DND-41 (cell line): ENCODE results near the gene ANKMY1.

Experiments
- ATAC-seq: fragments of 200-7000 bp; cut with Tn5 transposase; 3 replicates; pipeline ENCODE4 v1.9.1; 2021; ENCODE audit warnings: low read depth; ENCODE audit not compliant: insufficient read depth
- DNase-seq: peaks from one replicate; pipeline ENCODE4 v3.0.0-alpha.2; 2020
- H2AFZ ChIP-seq: 2 replicates; pipeline ENCODE4 v1.6.0; 2012; ENCODE audit warnings: low read depth, low read length
- H3K27ac ChIP-seq: 2 replicates; pipeline ENCODE4 v1.5.1; 2012; ENCODE audit warnings: low read length, inconsistent platforms
- H3K27me3 ChIP-seq: fragments of 200-600 bp; sonication (generic); 2 replicates; pipeline ENCODE4 v1.6.0; 2012; ENCODE audit warnings: low read length, mild to moderate bottlenecking, inconsistent platforms; ENCODE audit not compliant: insufficient read depth, poor library complexity
- H3K36me3 ChIP-seq: 2 replicates; pipeline ENCODE4 v1.5.1; 2012; ENCODE audit warnings: low read length, inconsistent platforms; ENCODE audit not compliant: insufficient read depth
- H3K4me1 ChIP-seq: 2 replicates; pipeline ENCODE4 v1.5.1; 2012; ENCODE audit warnings: mild to moderate bottlenecking, low read length; ENCODE audit not compliant: insufficient read depth
- H3K4me2 ChIP-seq: 2 replicates; pipeline ENCODE4 v1.6.0; 2012; ENCODE audit warnings: mild to moderate bottlenecking, moderate library complexity, low read length, inconsistent platforms; ENCODE audit not compliant: insufficient read depth
- H3K4me3 ChIP-seq, 2 experiments: fragments of 200-600 bp in 1 of 2; shearing (Covaris generic) in 1 of 2; 2 replicates each; pipeline ENCODE4 v1.5.1; 2012 to 2016; ENCODE audit warnings: inconsistent platforms in 2 of 2, low read length in 2 of 2, mild to moderate bottlenecking in 2 of 2, low read depth in 1 of 2, moderate library complexity in 1 of 2
- H3K79me2 ChIP-seq: 2 replicates; pipeline ENCODE4 v1.6.0; 2012; ENCODE audit warnings: low read length, inconsistent platforms; ENCODE audit not compliant: insufficient read depth
- H3K9ac ChIP-seq: 2 replicates; pipeline ENCODE4 v1.6.0; 2012; ENCODE audit warnings: low read depth, mild to moderate bottlenecking, inconsistent platforms, low read length, moderate library complexity
- H3K9me3 ChIP-seq: 2 replicates; pipeline ENCODE4 v1.5.1; 2012; ENCODE audit warnings: low read length, moderate library complexity, mild to moderate bottlenecking, inconsistent platforms; ENCODE audit not compliant: insufficient read depth, severe bottlenecking
- H4K20me1 ChIP-seq: 2 replicates; pipeline ENCODE4 v1.6.0; 2012; ENCODE audit warnings: low read length; ENCODE audit not compliant: insufficient read depth
- EZH2 ChIP-seq: IDR thresholded peaks from 3 replicates; pipeline ENCODE4 v1.6.1; 2012; ENCODE audit warnings: borderline replicate concordance, low read depth, mild to moderate bottlenecking, moderate library complexity, low read length, inconsistent platforms; ENCODE audit not compliant: severe bottlenecking
- TF ChIP-seq, protein P1 (sequence below): IDR thresholded peaks from 2 replicates; pipeline ENCODE4 v1.5.1; 2012; ENCODE audit warnings: borderline replicate concordance, low read length, moderate library complexity, mild to moderate bottlenecking; ENCODE audit not compliant: poor library complexity, severe bottlenecking; ENCODE audit errors: extremely low read depth

The ANKMY1 gene

DNA sequence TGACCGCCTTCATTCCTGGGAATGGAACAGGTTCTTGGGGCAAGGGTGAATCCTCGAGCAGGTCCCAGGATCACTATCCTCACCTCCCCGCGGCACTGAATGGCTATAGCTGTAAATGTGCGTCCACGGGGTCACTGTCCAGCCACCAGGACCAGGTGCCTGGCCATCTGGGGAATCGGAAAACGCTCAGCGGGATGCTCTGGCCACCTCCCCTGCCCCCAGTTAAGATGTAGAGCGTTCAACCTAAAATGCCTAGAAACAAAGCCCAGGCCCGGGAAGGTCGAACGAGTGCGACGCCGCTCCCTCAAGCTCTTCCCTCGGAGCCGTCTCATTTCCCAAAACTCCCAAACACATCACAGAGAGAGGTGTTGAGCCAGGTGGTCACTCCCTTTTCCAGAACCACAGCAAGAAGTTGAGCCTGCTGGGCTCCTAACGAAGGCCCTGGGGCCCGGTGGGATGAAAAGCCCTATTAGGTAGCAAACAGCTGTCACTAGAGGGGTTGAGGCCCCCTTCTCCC lies 28.0 kb upstream of the ANKMY1 start:
- Histone ChIP-seq H4K20me1 (peaks cover 62% of the 10 kb centered on the region), H3K36me3 (peaks cover 26% of the 10 kb centered on the region), H3K27me3 (no peaks in the 10 kb centered on the region), H3K79me2 (peaks cover 92% of the 10 kb centered on the region), H3K9me3 (no peaks in the 10 kb centered on the region), H3K27ac (peak overlapping the region; percentile 88), H3K4me3 (peak overlapping the region; percentile 70 to 72), H3K4me2 (peak overlapping the region; percentile 97), H3K4me1 (peaks cover 48% of the 10 kb centered on the region), H3K9ac (peak overlapping the region; percentile 68), H2AFZ (peak overlapping the region; percentile 77)
- TF ChIP-seq, protein P1, sequence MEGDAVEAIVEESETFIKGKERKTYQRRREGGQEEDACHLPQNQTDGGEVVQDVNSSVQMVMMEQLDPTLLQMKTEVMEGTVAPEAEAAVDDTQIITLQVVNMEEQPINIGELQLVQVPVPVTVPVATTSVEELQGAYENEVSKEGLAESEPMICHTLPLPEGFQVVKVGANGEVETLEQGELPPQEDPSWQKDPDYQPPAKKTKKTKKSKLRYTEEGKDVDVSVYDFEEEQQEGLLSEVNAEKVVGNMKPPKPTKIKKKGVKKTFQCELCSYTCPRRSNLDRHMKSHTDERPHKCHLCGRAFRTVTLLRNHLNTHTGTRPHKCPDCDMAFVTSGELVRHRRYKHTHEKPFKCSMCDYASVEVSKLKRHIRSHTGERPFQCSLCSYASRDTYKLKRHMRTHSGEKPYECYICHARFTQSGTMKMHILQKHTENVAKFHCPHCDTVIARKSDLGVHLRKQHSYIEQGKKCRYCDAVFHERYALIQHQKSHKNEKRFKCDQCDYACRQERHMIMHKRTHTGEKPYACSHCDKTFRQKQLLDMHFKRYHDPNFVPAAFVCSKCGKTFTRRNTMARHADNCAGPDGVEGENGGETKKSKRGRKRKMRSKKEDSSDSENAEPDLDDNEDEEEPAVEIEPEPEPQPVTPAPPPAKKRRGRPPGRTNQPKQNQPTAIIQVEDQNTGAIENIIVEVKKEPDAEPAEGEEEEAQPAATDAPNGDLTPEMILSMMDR = no peak
- no peak for TF ChIP-seq EZH2
- DNase-seq (no peak), ATAC-seq (no peak)

DNA sequence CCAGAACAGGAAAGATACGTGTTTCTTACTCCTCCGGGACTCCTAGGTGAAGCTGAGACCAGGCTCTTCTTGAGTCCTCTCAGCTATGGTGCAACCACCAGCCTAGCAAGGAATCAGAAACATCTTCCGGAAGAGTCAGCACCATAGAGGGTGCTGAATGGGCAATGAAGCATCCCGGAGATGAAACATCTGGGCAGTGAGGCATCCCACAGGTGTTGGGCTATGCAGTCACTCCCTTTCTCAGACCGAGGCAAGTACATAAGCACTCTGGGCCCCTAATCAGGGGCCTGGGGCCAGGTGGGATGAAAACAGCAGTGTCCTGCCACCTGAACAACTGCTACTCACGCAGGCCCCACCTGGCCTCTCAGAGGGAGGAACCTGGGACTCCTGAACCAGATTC lies 27.3 kb upstream of the ANKMY1 start:
- H3K36me3 ChIP-seq = peaks cover 20% of the 10 kb centered on the region
- H3K4me2 ChIP-seq = peak overlapping the region; percentile 97
- ATAC-seq (no peak), DNase-seq (no peak)
- H3K79me2 ChIP-seq = peaks cover 91% of the 10 kb centered on the region
- H3K9ac ChIP-seq = peak overlapping the region; percentile 68
- peaks cover 63% of the 10 kb centered on the region for H4K20me1 ChIP-seq
- H3K27ac ChIP-seq = peak overlapping the region; percentile 88
- TF ChIP-seq, protein P1 = no peak
- TF ChIP-seq EZH2 = no peak
- H3K9me3 ChIP-seq = no peaks in the 10 kb centered on the region
- H2AFZ ChIP-seq = no peak overlapping the region
- no peaks in the 10 kb centered on the region for H3K27me3 ChIP-seq
- peaks cover 48% of the 10 kb centered on the region for H3K4me1 ChIP-seq
- peak overlapping the region; percentile 70 to 72; a peak in 3 of 4 replicates for H3K4me3 ChIP-seq

DNA sequence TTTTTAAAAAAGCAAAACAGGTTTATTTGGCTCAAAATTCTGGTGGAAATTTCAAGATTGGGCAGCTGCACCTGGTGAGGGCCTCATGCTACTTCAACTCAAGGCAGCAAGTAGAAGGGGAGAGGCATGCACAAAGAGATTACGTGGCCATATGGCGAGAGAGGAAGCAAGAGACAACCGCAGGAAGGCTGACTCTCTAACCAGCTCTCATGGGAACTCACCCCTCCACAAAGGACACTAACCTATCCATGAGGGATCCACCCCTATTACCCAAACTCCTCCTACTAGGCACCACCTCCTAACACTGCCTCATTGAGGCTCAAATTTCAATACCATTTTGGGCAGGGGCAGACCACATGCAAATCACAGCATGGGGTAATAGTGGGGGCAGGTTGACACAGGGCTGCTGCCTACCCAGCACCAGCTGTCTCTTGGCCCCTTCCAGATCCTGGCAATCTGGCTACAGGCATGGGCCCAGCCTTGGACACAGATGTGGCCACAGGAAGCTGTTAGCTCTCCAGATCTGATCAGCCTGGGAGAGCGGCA lies 26.8 kb upstream of the ANKMY1 start:
- Histone ChIP-seq H3K36me3 (peaks cover 14% of the 10 kb centered on the region), H2AFZ (no peak overlapping the region), H4K20me1 (peaks cover 62% of the 10 kb centered on the region), H3K9me3 (no peaks in the 10 kb centered on the region), H3K27ac (peak overlapping the region; percentile 88), H3K4me1 (peaks cover 48% of the 10 kb centered on the region), H3K4me2 (peak overlapping the region; percentile 97), H3K9ac (peak overlapping the region; percentile 68), H3K79me2 (peaks cover 87% of the 10 kb centered on the region), H3K4me3 (peak overlapping the region in 1 of 2 experiments; percentile 72; a peak in 2 of 4 replicates), H3K27me3 (no peaks in the 10 kb centered on the region)
- ATAC-seq (peak; percentile 55), DNase-seq (peak; percentile 78)
- TF ChIP-seq EZH2 = no peak
- TF ChIP-seq, protein P1 = no peak
